Measurements from ENCODE around the gene RPS6KA4.

Gene RPS6KA4

DNA sequence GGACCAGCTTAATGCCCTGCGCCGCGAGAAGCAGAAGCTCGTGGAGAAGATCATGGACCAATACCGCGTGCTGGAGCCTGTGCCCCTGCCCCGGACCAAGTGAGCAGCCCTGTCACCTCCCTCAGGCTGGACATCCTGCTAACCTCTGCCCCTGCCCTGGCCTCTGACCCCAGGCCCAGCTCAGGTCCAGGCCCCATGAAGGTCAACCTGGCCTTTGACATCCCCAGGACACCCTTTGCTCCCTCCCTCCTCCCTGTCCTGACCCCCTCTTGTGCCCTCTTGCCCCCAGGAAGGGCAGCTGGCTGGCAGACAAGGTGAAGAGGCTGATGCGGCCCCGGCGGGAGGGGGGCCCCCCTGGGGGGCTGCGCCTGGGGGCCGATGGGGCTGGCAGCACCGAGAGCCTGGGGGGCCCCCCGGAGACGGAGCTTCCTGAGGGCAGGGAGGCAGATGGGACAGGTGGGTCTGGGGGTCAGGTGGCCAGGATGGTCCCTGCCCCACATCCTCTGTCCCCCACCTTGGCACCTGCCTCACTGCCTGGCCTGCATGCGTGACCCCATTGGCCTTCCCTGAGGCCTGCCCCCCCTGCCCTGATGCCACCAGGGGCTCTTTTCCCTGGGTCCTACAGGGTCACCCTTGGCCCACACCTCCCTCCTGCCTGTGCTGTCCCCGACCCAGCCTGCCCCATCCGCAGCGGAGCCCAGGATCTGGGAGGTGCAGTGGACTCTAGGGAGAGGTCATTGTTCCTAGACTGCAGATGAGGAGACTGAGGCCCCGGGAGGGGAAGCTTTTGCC lies 5.1 kb upstream of the RPS6KA4 start:
- H3K27ac ChIP-seq (ENCODE audit: insufficient read depth in 1 of 2, low read depth in 1 of 2, low read length in 2 of 2, poor library complexity in 1 of 2, severe bottlenecking in 2 of 2), result no peak overlapping the region
- 91% methylated on average over 13 of the region's 20 CpGs for WGBS (ENCODE audit: insufficient coverage)
- peaks cover 0 to 43% (median 26%) of the 10 kb centered on the region in 4 experiments for H3K4me1 ChIP-seq (ENCODE audit: control extremely low read depth in 1 of 4, control insufficient read depth in 4 of 4, insufficient read depth in 4 of 4, low read length in 3 of 4)
- DNase-seq, result no peak
- H3K4me3 ChIP-seq (ENCODE audit: control insufficient read depth in 1 of 7, extremely low read depth in 1 of 7, insufficient read depth in 4 of 7, low read depth in 2 of 7, low read length in 6 of 7), result no peak overlapping the region
- CTCF ChIA-PET, result interaction anchor here (1.0 to 10.8 kb wide), 11 partner anchors 9 to 409 kb away, joined by 3 to 154 read pairs (median 5); partner anchors contain the start of genes CCDC88B, PRDX5 and TRMT112
- H3K27me3 ChIP-seq (replicated peaks in 2 of 5; ENCODE audit: control insufficient read depth in 4 of 5, insufficient read depth in 5 of 5, low read length in 4 of 5), result no peaks in the 10 kb centered on the region
- POLR2A ChIA-PET, result interaction anchor here (1.6 kb wide), 1 partner anchor 36 kb away, joined by 11 read pairs; the partner anchor contains the start of genes PRDX5 and TRMT112
- no peaks in the 10 kb centered on the region for H3K9me3 ChIP-seq (ENCODE audit: control extremely low read depth in 1 of 5, control insufficient read depth in 4 of 5, insufficient read depth in 2 of 5, low read depth in 1 of 5, low read length in 4 of 5)
- no peaks in the 10 kb centered on the region for H3K36me3 ChIP-seq (ENCODE audit: control insufficient read depth in 4 of 4, insufficient read depth in 4 of 4, low read length in 3 of 4)

GRCh38 chr11:64355078-64355940 lies 3.7 kb upstream of the RPS6KA4 start:
- peak; percentile 89 to 90 (median 89) for DNase-seq
- no peaks in the 10 kb centered on the region for H3K27me3 ChIP-seq (replicated peaks in 2 of 5; ENCODE audit: control insufficient read depth in 4 of 5, insufficient read depth in 5 of 5, low read length in 4 of 5)
- peaks cover 2 to 55% (median 39%) of the 10 kb centered on the region in 4 experiments for H3K4me1 ChIP-seq (ENCODE audit: control extremely low read depth in 1 of 4, control insufficient read depth in 4 of 4, insufficient read depth in 4 of 4, low read length in 3 of 4)
- CTCF ChIA-PET, result interaction anchor here (0.6 to 10.8 kb wide), 32 partner anchors 8 to 469 kb away, joined by 3 to 154 read pairs (median 4); partner anchors contain the start of genes CCDC88B, ESRRA, FERMT3 and PRDX5
- peak overlapping the region in 4 of 7 experiments; percentile 0 to 61 (median 25) for H3K4me3 ChIP-seq (ENCODE audit: control insufficient read depth in 1 of 7, extremely low read depth in 1 of 7, insufficient read depth in 4 of 7, low read depth in 2 of 7, low read length in 6 of 7)
- H3K27ac ChIP-seq (ENCODE audit: insufficient read depth in 1 of 2, low read depth in 1 of 2, low read length in 2 of 2, poor library complexity in 1 of 2, severe bottlenecking in 2 of 2), result peak overlapping the region in 1 of 2 experiments; percentile 32
- 15% methylated on average over 15 of the region's 23 CpGs for WGBS (ENCODE audit: insufficient coverage)
- no peaks in the 10 kb centered on the region for H3K9me3 ChIP-seq (ENCODE audit: control extremely low read depth in 1 of 5, control insufficient read depth in 4 of 5, insufficient read depth in 2 of 5, low read depth in 1 of 5, low read length in 4 of 5)
- POLR2A ChIA-PET, result interaction anchor here (0.9 to 1.6 kb wide), 4 partner anchors 13 to 46 kb away, joined by 3 to 11 read pairs (median 4); partner anchors contain the start of genes PRDX5 and TRMT112
- H3K36me3 ChIP-seq (ENCODE audit: control insufficient read depth in 4 of 4, insufficient read depth in 4 of 4, low read length in 3 of 4), result no peaks in the 10 kb centered on the region

- H3K4me1 ChIP-seq (ENCODE audit: control extremely low read depth in 1 of 4, control insufficient read depth in 4 of 4, insufficient read depth in 4 of 4, low read length in 3 of 4), result peaks cover 2 to 70% (median 51%) of the 10 kb centered on the region in 4 experiments
- POLR2A ChIA-PET, result no interaction called here
- H3K36me3 ChIP-seq (ENCODE audit: control insufficient read depth in 4 of 4, insufficient read depth in 4 of 4, low read length in 3 of 4), result peaks cover 0 to 8% (median 5%) of the 10 kb centered on the region in 4 experiments
- no peak overlapping the region for H3K4me3 ChIP-seq (ENCODE audit: control insufficient read depth in 1 of 7, extremely low read depth in 1 of 7, insufficient read depth in 4 of 7, low read depth in 2 of 7, low read length in 6 of 7)
- H3K27me3 ChIP-seq (replicated peaks in 2 of 5; ENCODE audit: control insufficient read depth in 4 of 5, insufficient read depth in 5 of 5, low read length in 4 of 5), result no peaks in the 10 kb centered on the region
- 94% methylated on average over 20 of the region's 25 CpGs for WGBS (ENCODE audit: insufficient coverage)
- H3K27ac ChIP-seq (ENCODE audit: insufficient read depth in 1 of 2, low read depth in 1 of 2, low read length in 2 of 2, poor library complexity in 1 of 2, severe bottlenecking in 2 of 2), result no peak overlapping the region
- no peaks in the 10 kb centered on the region for H3K9me3 ChIP-seq (ENCODE audit: control extremely low read depth in 1 of 5, control insufficient read depth in 4 of 5, insufficient read depth in 2 of 5, low read depth in 1 of 5, low read length in 4 of 5)
- peak; percentile 53 to 57 (median 55) for DNase-seq
- CTCF ChIA-PET, result interaction anchor here (0.6 to 10.8 kb wide), 21 partner anchors 8 to 385 kb away, joined by 3 to 154 read pairs (median 4); partner anchors contain the start of genes CCDC88B, ESRRA, FERMT3 and PRDX5
These were observed 2.2 kb upstream of the RPS6KA4 start for GRCh38 chr11:64356498-64357411.

GRCh38 chr11:64357446-64357845 lies 1.5 kb upstream of the RPS6KA4 start:
- H3K27ac ChIP-seq (ENCODE audit: insufficient read depth in 1 of 2, low read depth in 1 of 2, low read length in 2 of 2, poor library complexity in 1 of 2, severe bottlenecking in 2 of 2), result no peak overlapping the region
- CTCF ChIA-PET, result interaction anchor here (0.6 to 10.8 kb wide), 14 partner anchors 13 to 384 kb away, joined by 3 to 154 read pairs (median 6); partner anchors contain the start of genes CCDC88B, ESRRA, FERMT3 and PRDX5
- no peak for DNase-seq
- H3K4me3 ChIP-seq (ENCODE audit: control insufficient read depth in 1 of 7, extremely low read depth in 1 of 7, insufficient read depth in 4 of 7, low read depth in 2 of 7, low read length in 6 of 7), result no peak overlapping the region
- no peaks in the 10 kb centered on the region for H3K27me3 ChIP-seq (replicated peaks in 2 of 5; ENCODE audit: control insufficient read depth in 4 of 5, insufficient read depth in 5 of 5, low read length in 4 of 5)
- 100% methylated on average over 2 of the region's 6 CpGs for WGBS (ENCODE audit: insufficient coverage)
- peaks cover 3 to 15% (median 10%) of the 10 kb centered on the region in 4 experiments for H3K36me3 ChIP-seq (ENCODE audit: control insufficient read depth in 4 of 4, insufficient read depth in 4 of 4, low read length in 3 of 4)
- POLR2A ChIA-PET, result interaction anchor here (0.6 kb wide), 1 partner anchor 145 kb away, joined by 3 read pairs; no protein-coding TSS in a partner anchor
- peaks cover 2 to 74% (median 51%) of the 10 kb centered on the region in 4 experiments for H3K4me1 ChIP-seq (ENCODE audit: control extremely low read depth in 1 of 4, control insufficient read depth in 4 of 4, insufficient read depth in 4 of 4, low read length in 3 of 4)
- H3K9me3 ChIP-seq (ENCODE audit: control extremely low read depth in 1 of 5, control insufficient read depth in 4 of 5, insufficient read depth in 2 of 5, low read depth in 1 of 5, low read length in 4 of 5), result no peaks in the 10 kb centered on the region

DNA sequence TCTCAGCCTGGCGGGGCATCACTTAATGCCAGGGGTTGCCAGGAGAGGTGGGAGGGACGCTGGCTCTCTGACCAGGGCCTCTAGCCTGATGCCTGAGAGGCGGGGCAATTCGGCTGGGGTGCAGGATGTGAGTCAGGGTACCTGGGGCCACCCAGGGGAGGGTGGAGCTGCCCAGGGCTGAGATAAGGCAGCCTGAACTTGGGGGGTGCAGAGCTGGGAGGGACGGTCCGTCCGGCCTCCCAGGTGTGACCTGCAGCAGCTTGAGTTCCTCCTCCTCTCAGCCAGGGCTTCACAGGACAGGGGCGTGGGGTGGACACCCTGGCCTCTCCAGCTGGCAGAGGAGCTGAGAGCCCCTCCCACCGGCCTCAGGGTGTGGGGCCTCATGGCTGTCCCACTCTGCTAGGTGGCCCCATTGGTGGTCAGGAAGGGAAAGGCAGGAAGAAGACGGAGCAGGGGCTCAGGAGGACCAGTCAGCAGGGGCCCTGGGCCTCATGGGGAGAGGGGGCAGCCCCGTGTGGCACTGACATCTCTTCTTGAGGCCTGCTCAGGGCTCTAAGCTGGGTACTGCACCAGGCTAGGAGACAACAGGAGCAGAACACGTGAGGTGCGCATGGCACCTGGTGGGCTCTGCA lies 942 bp upstream of the RPS6KA4 start:
- no peaks in the 10 kb centered on the region for H3K27me3 ChIP-seq (replicated peaks in 2 of 5; ENCODE audit: control insufficient read depth in 4 of 5, insufficient read depth in 5 of 5, low read length in 4 of 5)
- 78% methylated on average over 7 of the region's 13 CpGs for WGBS (ENCODE audit: insufficient coverage)
- ChIA-PET POLR2A (interaction anchor here (0.5 to 0.6 kb wide), 2 partner anchors 22 to 146 kb away, joined by 3 to 6 read pairs; no protein-coding TSS in a partner anchor), CTCF (interaction anchor here (1.2 to 10.8 kb wide), 10 partner anchors 13 to 384 kb away, joined by 3 to 154 read pairs (median 14); partner anchors contain the start of genes CCDC88B, ESRRA, FERMT3 and PRDX5)
- peak overlapping the region in 1 of 2 experiments; percentile 70 for H3K27ac ChIP-seq (ENCODE audit: insufficient read depth in 1 of 2, low read depth in 1 of 2, low read length in 2 of 2, poor library complexity in 1 of 2, severe bottlenecking in 2 of 2)
- H3K9me3 ChIP-seq (ENCODE audit: control extremely low read depth in 1 of 5, control insufficient read depth in 4 of 5, insufficient read depth in 2 of 5, low read depth in 1 of 5, low read length in 4 of 5), result no peaks in the 10 kb centered on the region
- peaks cover 2 to 74% (median 51%) of the 10 kb centered on the region in 4 experiments for H3K4me1 ChIP-seq (ENCODE audit: control extremely low read depth in 1 of 4, control insufficient read depth in 4 of 4, insufficient read depth in 4 of 4, low read length in 3 of 4)
- H3K4me3 ChIP-seq (ENCODE audit: control insufficient read depth in 1 of 7, extremely low read depth in 1 of 7, insufficient read depth in 4 of 7, low read depth in 2 of 7, low read length in 6 of 7), result peak overlapping the region in 2 of 7 experiments; percentile 80 to 84
- peaks cover 4 to 21% (median 13%) of the 10 kb centered on the region in 4 experiments for H3K36me3 ChIP-seq (ENCODE audit: control insufficient read depth in 4 of 4, insufficient read depth in 4 of 4, low read length in 3 of 4)
- DNase-seq, result no peak

All from common myeloid progenitor, CD34-positive (primary cell).